Prostate gland (tissue), 2 donors: ENCODE measurements around the gene OR2H1.

ENCODE experiments used
- POLR2A ChIP-seq: fragments of 450-650 bp; IDR thresholded peaks from one replicate; pipeline ENCODE4 v1.6.1; 2016; ENCODE audit warnings: antibody characterized with exemption, mild to moderate bottlenecking
- POLR2AphosphoS5 ChIP-seq: sonication (generic); formaldehyde crosslinking; IDR thresholded peaks from one replicate; pipeline ENCODE4 v1.6.1; 2017; ENCODE audit warnings: antibody characterized with exemption
- TF ChIP-seq, protein P1 (sequence below), 4 experiments: fragments of 200-600 bp in 2 of 4; fragments of 450-650 bp in 2 of 4; sonication (generic) in 2 of 4; IDR thresholded peaks; 1 replicate in 3 of 4; 2 replicates in 1 of 4; pipeline ENCODE4 v1.5.1; 2016 to 2019; ENCODE audit warnings: antibody characterized with exemption in 4 of 4, mild to moderate bottlenecking in 2 of 4, moderate library complexity in 2 of 4

DNA sequence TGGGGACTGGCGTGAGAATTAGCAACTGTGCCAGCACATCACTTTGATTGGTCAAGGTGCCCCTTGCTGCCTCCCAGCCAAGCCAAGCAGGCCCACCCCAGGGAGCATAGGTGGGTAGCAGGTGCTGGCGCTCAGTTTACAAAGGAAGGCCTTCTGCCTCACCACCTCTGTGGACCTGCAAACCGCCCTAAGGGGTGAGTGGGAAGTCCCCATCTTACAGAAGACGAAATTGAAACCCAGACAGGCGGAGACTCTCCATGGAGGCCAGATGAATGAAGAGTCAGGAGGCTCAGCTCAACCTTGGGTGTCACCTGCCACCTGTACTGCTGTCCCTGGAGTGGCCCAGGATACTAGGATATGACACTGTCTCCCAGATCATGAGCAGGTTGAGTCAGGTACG lies 52.3 kb downstream of the OR2H1 start:
- TF ChIP-seq POLR2A (no peak), POLR2AphosphoS5 (no peak)
- TF ChIP-seq, protein P1, sequence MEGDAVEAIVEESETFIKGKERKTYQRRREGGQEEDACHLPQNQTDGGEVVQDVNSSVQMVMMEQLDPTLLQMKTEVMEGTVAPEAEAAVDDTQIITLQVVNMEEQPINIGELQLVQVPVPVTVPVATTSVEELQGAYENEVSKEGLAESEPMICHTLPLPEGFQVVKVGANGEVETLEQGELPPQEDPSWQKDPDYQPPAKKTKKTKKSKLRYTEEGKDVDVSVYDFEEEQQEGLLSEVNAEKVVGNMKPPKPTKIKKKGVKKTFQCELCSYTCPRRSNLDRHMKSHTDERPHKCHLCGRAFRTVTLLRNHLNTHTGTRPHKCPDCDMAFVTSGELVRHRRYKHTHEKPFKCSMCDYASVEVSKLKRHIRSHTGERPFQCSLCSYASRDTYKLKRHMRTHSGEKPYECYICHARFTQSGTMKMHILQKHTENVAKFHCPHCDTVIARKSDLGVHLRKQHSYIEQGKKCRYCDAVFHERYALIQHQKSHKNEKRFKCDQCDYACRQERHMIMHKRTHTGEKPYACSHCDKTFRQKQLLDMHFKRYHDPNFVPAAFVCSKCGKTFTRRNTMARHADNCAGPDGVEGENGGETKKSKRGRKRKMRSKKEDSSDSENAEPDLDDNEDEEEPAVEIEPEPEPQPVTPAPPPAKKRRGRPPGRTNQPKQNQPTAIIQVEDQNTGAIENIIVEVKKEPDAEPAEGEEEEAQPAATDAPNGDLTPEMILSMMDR (IDR thresholded peaks at IDR 0.05): no peak
